SK-N-SH (cell line): ENCODE measurements around the gene ARHGAP15. TPM values are rescaled to one million over a fixed set of nuclear protein-coding genes. Genes with fewer than 3 reads are reported as not detected.

ENCODE experiments used
- CTCF ChIA-PET: fragments of 300-600, 350-600 bp; formaldehyde crosslinking; extraction: SDS; loops from one replicate; lab custom pipeline; 2021; lab: Yijun Ruan, JAX
- POLR2A ChIA-PET: fragments of 350-600 bp; sonication (Branson Sonifier 250); formaldehyde crosslinking; extraction: SDS; loops from one replicate; lab custom pipeline; 2020; ENCODE audit warnings: antibody characterized with exemption, inconsistent platforms; lab: Yijun Ruan, JAX
- DNase-seq: peaks from one replicate; pipeline ENCODE4 v3.0.0; 2012
- H2AFZ ChIP-seq: fragments of 200-600 bp; sonication (generic); 2 replicates; pipeline ENCODE4 v1.8.1; 2016; ENCODE audit warnings: antibody characterized with exemption, mild to moderate bottlenecking, low read depth
- H3F3A ChIP-seq: fragments of 200-600 bp; sonication (generic); replicated peaks from 2 replicates; pipeline ENCODE3; 2016; ENCODE audit warnings: antibody characterized with exemption, mild to moderate bottlenecking; ENCODE audit not compliant: insufficient read depth
- H3K27ac ChIP-seq, 2 experiments: fragments of 200-500 bp in 1 of 2; fragments of 200-600 bp in 1 of 2; sonication (Bioruptor generic) in 1 of 2; sonication (generic), shearing (Covaris generic) in 1 of 2; 2 replicates each; pipeline versions ENCODE4 v1.5.1 to v1.6.1; 2014 to 2016; ENCODE audit warnings: low read depth in 2 of 2, inconsistent platforms in 1 of 2, low read length in 1 of 2, mild to moderate bottlenecking in 1 of 2, mixed read lengths in 1 of 2
- H3K27me3 ChIP-seq: fragments of 200-600 bp; sonication (generic), shearing (Covaris generic); 2 replicates; pipeline ENCODE4 v1.6.1; 2016; ENCODE audit warnings: mixed run types; ENCODE audit not compliant: insufficient read depth
- H3K36me3 ChIP-seq, 2 experiments: fragments of 200-500 bp in 1 of 2; fragments of 200-600 bp in 1 of 2; sonication (Bioruptor generic) in 1 of 2; sonication (generic) in 1 of 2; replicated peaks in 1 of 2; 2 replicates each; pipeline versions ENCODE3 to v1.5.1; 2014 to 2016; ENCODE audit warnings: low read length in 1 of 2, mild to moderate bottlenecking in 1 of 2; ENCODE audit not compliant: insufficient read depth in 2 of 2, control insufficient read depth in 1 of 2
- H3K4me1 ChIP-seq, 2 experiments: fragments of 200-500 bp in 1 of 2; fragments of 200-600 bp in 1 of 2; sonication (Bioruptor generic) in 1 of 2; sonication (generic), shearing (Covaris generic) in 1 of 2; 2 replicates each; pipeline versions ENCODE4 v1.5.1 to v1.6.1; 2014 to 2016; ENCODE audit warnings: low read depth in 1 of 2, low read length in 1 of 2, mixed run types in 1 of 2; ENCODE audit not compliant: insufficient read depth in 2 of 2, control insufficient read depth in 1 of 2
- H3K4me2 ChIP-seq: fragments of 200-600 bp; sonication (generic), shearing (Covaris generic); 2 replicates; pipeline ENCODE4 v1.6.1; 2017; ENCODE audit warnings: mixed run types
- H3K4me3 ChIP-seq, 2 experiments: fragments of 200-500 bp in 1 of 2; fragments of 200-600 bp in 1 of 2; sonication (Bioruptor generic) in 1 of 2; sonication (generic), shearing (Covaris generic) in 1 of 2; 2 replicates each; pipeline versions ENCODE4 v1.5.1 to v1.8.1; 2014 to 2016; ENCODE audit warnings: low read depth in 2 of 2, inconsistent platforms in 1 of 2, low read length in 1 of 2, mild to moderate bottlenecking in 1 of 2, mixed read lengths in 1 of 2, moderate library complexity in 1 of 2
- H3K79me2 ChIP-seq: fragments of 200-600 bp; sonication (generic); 2 replicates; pipeline ENCODE4 v1.8.1; 2017; ENCODE audit warnings: mild to moderate bottlenecking; ENCODE audit not compliant: insufficient read depth
- H3K9ac ChIP-seq: fragments of 200-600 bp; sonication (generic); 2 replicates; pipeline ENCODE4 v1.6.1; 2017; ENCODE audit warnings: mixed run types
- H3K9me2 ChIP-seq: fragments of 200-600 bp; sonication (generic); 2 replicates; pipeline ENCODE4 v1.6.1; 2017; ENCODE audit warnings: mixed run types
- H3K9me3 ChIP-seq: fragments of 200-600 bp; sonication (generic); 2 replicates; pipeline ENCODE4 v1.6.1; 2017; ENCODE audit warnings: mixed run types, mild to moderate bottlenecking, moderate library complexity
- H4K20me1 ChIP-seq: fragments of 200-600 bp; sonication (generic); 2 replicates; pipeline ENCODE4 v1.6.1; 2017; ENCODE audit warnings: mild to moderate bottlenecking, mixed run types; ENCODE audit not compliant: insufficient read depth
- EP300 ChIP-seq, 2 experiments: IDR thresholded peaks; 2 replicates each; pipeline versions ENCODE4 v1.4.0 to v1.6.1; 2012; ENCODE audit warnings: borderline replicate concordance in 1 of 2, low read depth in 1 of 2, low read length in 1 of 2
- GABPA ChIP-seq: IDR thresholded peaks from 2 replicates; pipeline ENCODE4 v1.4.0; 2012; ENCODE audit warnings: low read depth, mild to moderate bottlenecking
- GATA2 ChIP-seq: sonication (generic); formaldehyde crosslinking; IDR thresholded peaks from 2 replicates; pipeline ENCODE4 v1.5.0; 2020; ENCODE audit warnings: mild to moderate bottlenecking, missing genetic modification reagents
- JUND ChIP-seq: IDR thresholded peaks from 2 replicates; pipeline ENCODE4 v1.4.0; 2012
- MEF2A ChIP-seq: IDR thresholded peaks from 2 replicates; pipeline ENCODE4 v1.4.0; 2012; ENCODE audit warnings: low read depth, borderline replicate concordance
- MXI1 ChIP-seq: IDR thresholded peaks from 2 replicates; pipeline ENCODE4 v1.6.1; 2012; ENCODE audit warnings: mild to moderate bottlenecking, low read depth, low read length, improper control_type of control experiment
- NFIC ChIP-seq: IDR thresholded peaks from 2 replicates; pipeline ENCODE4 v1.4.0; 2012; ENCODE audit warnings: borderline replicate concordance
- POLR2AphosphoS5 ChIP-seq: IDR thresholded peaks from 2 replicates; pipeline ENCODE4 v1.6.1; 2012; ENCODE audit warnings: low read depth, low read length
- RAD21 ChIP-seq: IDR thresholded peaks from 2 replicates; pipeline ENCODE4 v1.6.1; 2012; ENCODE audit warnings: mild to moderate bottlenecking, low read length
- WGBS: methylation state at CpG from one replicate; pipeline ENCODE4 v1.1.6; 2017; ENCODE audit warnings: low lambda C conversion rate; 5-methylcytosine and 5-hydroxymethylcytosine counted together
- polyA plus RNA-seq, 3 experiments: library from polyadenylated mRNA; depleted of rRNA; stranded (reverse); fragments of >200 nt; gene quantifications; 2 replicates each; pipeline ENCODE4 v1.2.3, GENCODE V29; 2012
- TF ChIP-seq, protein P1 (sequence below): fragments of 150-350 bp; IDR thresholded peaks from 2 replicates; pipeline ENCODE4 v1.6.1; 2017; ENCODE audit warnings: antibody characterized with exemption, low read length, low read depth, borderline replicate concordance
- TF ChIP-seq, protein P2 (sequence below): IDR thresholded peaks from 2 replicates; pipeline ENCODE4 v1.4.0; 2012; ENCODE audit warnings: low read depth, borderline replicate concordance
- TF ChIP-seq, protein P3 (sequence below): IDR thresholded peaks from 2 replicates; pipeline ENCODE4; 2012
- TF ChIP-seq, protein P4 (sequence below): fragments of 150-350 bp; IDR thresholded peaks from 2 replicates; pipeline ENCODE4 v1.6.1; 2016; ENCODE audit warnings: mild to moderate bottlenecking, low read depth, low read length
- TF ChIP-seq, protein P5 (sequence below): IDR thresholded peaks from 2 replicates; pipeline ENCODE4 v1.4.0; 2012; ENCODE audit warnings: low read depth, borderline replicate concordance
- TF ChIP-seq, protein P6 (sequence below): IDR thresholded peaks from 2 replicates; pipeline ENCODE4 v1.6.1; 2012; ENCODE audit warnings: mild to moderate bottlenecking, low read depth, low read length, moderate library complexity
- TF ChIP-seq, protein P7 (sequence below): IDR thresholded peaks from 2 replicates; pipeline ENCODE4 v1.4.0; 2012; ENCODE audit warnings: low read depth

The ARHGAP15 gene
- polyA plus RNA-seq, 1 of the 3 experiments (the other 2 are of a cell fraction): not detected

DNA sequence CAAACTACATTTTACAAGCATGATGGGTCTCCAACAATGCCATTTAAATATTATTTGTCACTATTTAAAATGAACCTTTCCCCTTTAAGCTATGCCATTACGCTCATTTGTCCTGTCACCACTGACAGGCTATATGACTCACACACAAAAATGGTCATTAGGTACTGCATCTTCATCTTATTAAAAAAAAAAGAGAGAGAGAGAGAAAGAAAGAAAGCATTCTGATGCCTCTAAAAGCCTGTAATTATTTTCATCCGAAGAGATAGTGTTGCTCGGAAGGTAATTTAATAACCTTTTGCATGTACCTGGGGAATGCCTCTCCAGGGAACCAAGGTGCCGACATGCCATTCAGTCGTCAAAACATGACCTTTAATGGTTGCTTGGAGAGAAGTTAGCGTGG lies 226.7 kb downstream of the ARHGAP15 start (continued):
- TF ChIP-seq, protein P1, sequence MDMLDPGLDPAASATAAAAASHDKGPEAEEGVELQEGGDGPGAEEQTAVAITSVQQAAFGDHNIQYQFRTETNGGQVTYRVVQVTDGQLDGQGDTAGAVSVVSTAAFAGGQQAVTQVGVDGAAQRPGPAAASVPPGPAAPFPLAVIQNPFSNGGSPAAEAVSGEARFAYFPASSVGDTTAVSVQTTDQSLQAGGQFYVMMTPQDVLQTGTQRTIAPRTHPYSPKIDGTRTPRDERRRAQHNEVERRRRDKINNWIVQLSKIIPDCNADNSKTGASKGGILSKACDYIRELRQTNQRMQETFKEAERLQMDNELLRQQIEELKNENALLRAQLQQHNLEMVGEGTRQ: no peak
- TF ChIP-seq GATA2 (CRISPR knock-in tag) (0 out of 2 replicates have a peak, but pooled peaks have one; percentile 31), MEF2A (no peak)
- TF ChIP-seq, all 33 proteins: peak for 3

DNA sequence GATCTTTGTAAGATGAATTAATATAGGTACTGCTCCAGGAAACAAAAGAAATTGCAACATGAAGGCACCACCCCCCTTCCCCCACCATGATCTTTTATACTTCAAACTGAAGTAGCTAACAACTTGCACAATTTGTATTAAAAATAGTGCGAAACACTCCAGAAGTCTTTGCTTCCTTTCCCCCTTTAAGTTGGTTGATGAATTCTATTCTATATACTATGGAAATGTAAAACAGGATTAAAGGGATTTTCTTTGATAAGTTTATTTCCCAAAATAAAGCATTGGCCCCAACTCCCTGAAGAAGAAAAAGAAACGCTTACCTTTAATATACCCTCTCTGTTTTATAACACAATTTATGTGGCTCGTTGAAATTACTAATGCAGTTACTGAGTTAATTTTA lies 227.1 kb downstream of the ARHGAP15 start:
- H4K20me1 ChIP-seq: no peaks in the 10 kb centered on the region

More for the DNA sequence above, 227.1 kb downstream of the ARHGAP15 start:
- DNase-seq: no peak
- Histone ChIP-seq H3K27me3 (no peaks in the 10 kb centered on the region), H3F3A (no peaks in the 10 kb centered on the region), H3K27ac (peak overlapping the region in 1 of 2 experiments; percentile 79; a peak in 2 of 4 replicates), H3K9ac (no peak overlapping the region), H3K4me1 (peaks cover 0 to 18% of the 10 kb centered on the region in 2 experiments; a peak in 2 of 4 replicates), H3K9me3 (peaks cover 5% of the 10 kb centered on the region; the same call in 1 of the 2 replicates)
- CTCF ChIA-PET: interaction anchor here (0.8 kb wide), 1 partner anchor 8 kb away, joined by 3 read pairs; no protein-coding TSS in a partner anchor
- WGBS: 79% methylated on average over 3 of the region's 3 CpGs
- TF ChIP-seq, protein P2, sequence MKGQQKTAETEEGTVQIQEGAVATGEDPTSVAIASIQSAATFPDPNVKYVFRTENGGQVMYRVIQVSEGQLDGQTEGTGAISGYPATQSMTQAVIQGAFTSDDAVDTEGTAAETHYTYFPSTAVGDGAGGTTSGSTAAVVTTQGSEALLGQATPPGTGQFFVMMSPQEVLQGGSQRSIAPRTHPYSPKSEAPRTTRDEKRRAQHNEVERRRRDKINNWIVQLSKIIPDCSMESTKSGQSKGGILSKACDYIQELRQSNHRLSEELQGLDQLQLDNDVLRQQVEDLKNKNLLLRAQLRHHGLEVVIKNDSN: no peak
- TF ChIP-seq MXI1 (no peak), GABPA (no peak), RAD21 (no peak), POLR2AphosphoS5 (no peak), JUND (no peak), EP300 (IDR thresholded peaks at IDR 0.05; ENCODE audit: borderline replicate concordance in 1 of 2, low read depth in 1 of 2, low read length in 1 of 2) (no peak), NFIC (no peak), GATA2 (CRISPR knock-in tag) (no peak)
- TF ChIP-seq, protein P3, sequence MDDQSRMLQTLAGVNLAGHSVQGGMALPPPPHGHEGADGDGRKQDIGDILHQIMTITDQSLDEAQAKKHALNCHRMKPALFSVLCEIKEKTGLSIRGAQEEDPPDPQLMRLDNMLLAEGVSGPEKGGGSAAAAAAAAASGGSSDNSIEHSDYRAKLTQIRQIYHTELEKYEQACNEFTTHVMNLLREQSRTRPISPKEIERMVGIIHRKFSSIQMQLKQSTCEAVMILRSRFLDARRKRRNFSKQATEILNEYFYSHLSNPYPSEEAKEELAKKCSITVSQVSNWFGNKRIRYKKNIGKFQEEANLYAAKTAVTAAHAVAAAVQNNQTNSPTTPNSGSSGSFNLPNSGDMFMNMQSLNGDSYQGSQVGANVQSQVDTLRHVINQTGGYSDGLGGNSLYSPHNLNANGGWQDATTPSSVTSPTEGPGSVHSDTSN: no peak
- TF ChIP-seq, protein P4, sequence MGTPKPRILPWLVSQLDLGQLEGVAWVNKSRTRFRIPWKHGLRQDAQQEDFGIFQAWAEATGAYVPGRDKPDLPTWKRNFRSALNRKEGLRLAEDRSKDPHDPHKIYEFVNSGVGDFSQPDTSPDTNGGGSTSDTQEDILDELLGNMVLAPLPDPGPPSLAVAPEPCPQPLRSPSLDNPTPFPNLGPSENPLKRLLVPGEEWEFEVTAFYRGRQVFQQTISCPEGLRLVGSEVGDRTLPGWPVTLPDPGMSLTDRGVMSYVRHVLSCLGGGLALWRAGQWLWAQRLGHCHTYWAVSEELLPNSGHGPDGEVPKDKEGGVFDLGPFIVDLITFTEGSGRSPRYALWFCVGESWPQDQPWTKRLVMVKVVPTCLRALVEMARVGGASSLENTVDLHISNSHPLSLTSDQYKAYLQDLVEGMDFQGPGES: no peak
- TF ChIP-seq, protein P5, sequence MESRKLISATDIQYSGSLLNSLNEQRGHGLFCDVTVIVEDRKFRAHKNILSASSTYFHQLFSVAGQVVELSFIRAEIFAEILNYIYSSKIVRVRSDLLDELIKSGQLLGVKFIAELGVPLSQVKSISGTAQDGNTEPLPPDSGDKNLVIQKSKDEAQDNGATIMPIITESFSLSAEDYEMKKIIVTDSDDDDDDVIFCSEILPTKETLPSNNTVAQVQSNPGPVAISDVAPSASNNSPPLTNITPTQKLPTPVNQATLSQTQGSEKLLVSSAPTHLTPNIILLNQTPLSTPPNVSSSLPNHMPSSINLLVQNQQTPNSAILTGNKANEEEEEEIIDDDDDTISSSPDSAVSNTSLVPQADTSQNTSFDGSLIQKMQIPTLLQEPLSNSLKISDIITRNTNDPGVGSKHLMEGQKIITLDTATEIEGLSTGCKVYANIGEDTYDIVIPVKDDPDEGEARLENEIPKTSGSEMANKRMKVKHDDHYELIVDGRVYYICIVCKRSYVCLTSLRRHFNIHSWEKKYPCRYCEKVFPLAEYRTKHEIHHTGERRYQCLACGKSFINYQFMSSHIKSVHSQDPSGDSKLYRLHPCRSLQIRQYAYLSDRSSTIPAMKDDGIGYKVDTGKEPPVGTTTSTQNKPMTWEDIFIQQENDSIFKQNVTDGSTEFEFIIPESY: no peak
- TF ChIP-seq, protein P6, sequence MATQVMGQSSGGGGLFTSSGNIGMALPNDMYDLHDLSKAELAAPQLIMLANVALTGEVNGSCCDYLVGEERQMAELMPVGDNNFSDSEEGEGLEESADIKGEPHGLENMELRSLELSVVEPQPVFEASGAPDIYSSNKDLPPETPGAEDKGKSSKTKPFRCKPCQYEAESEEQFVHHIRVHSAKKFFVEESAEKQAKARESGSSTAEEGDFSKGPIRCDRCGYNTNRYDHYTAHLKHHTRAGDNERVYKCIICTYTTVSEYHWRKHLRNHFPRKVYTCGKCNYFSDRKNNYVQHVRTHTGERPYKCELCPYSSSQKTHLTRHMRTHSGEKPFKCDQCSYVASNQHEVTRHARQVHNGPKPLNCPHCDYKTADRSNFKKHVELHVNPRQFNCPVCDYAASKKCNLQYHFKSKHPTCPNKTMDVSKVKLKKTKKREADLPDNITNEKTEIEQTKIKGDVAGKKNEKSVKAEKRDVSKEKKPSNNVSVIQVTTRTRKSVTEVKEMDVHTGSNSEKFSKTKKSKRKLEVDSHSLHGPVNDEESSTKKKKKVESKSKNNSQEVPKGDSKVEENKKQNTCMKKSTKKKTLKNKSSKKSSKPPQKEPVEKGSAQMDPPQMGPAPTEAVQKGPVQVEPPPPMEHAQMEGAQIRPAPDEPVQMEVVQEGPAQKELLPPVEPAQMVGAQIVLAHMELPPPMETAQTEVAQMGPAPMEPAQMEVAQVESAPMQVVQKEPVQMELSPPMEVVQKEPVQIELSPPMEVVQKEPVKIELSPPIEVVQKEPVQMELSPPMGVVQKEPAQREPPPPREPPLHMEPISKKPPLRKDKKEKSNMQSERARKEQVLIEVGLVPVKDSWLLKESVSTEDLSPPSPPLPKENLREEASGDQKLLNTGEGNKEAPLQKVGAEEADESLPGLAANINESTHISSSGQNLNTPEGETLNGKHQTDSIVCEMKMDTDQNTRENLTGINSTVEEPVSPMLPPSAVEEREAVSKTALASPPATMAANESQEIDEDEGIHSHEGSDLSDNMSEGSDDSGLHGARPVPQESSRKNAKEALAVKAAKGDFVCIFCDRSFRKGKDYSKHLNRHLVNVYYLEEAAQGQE: no peak
- TF ChIP-seq, protein P7, sequence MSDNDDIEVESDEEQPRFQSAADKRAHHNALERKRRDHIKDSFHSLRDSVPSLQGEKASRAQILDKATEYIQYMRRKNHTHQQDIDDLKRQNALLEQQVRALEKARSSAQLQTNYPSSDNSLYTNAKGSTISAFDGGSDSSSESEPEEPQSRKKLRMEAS: no peak
- TF ChIP-seq, all 33 proteins: peak for 0
- Histone ChIP-seq H3K36me3 (peaks cover 0 to 4% of the 10 kb centered on the region in 2 experiments), H3K4me3 (peak overlapping the region in 1 of 2 experiments; percentile 22; a peak in 1 of 4 replicates), H3K9me2 (no peaks in the 10 kb centered on the region), H3K4me2 (no peak overlapping the region), H2AFZ (no peak overlapping the region), H3K79me2 (no peaks in the 10 kb centered on the region)
- POLR2A ChIA-PET: interaction anchor here (1.1 kb wide), 1 partner anchor 9 kb away, joined by 3 read pairs; no protein-coding TSS in a partner anchor
